ENCODE results near the gene CHAT. TPM values are rescaled to one million over a fixed set of nuclear protein-coding genes. Genes with fewer than 3 reads are reported as not detected.
A peak's percentile ranks its signal among the peaks of the same experiment; 100 is the strongest.

CHAT gene
- total RNA-seq, 1 experiment from 2014 or later, result not detected

- POLR2A ChIA-PET (ENCODE audit: unreplicated experiment), result no interaction called here
- H2AFZ ChIP-seq, result no peak overlapping the region
- no peaks in the 10 kb centered on the region for H3K9me2 ChIP-seq (ENCODE audit: insufficient read depth)
- TF ChIP-seq CTCF (conservative IDR thresholded peaks at IDR 0.05) (no peak), EZH2 (IDR thresholded peaks at IDR 0.05; ENCODE audit: low read depth) (no peak)
- CTCF ChIA-PET, result no interaction called here
- no peak overlapping the region for H3K4me2 ChIP-seq
- no peaks in the 10 kb centered on the region for H3F3A ChIP-seq (ENCODE audit: insufficient read depth, low read depth)
- H3K36me3 ChIP-seq (ENCODE audit: low read depth), result no peaks in the 10 kb centered on the region
- H3K4me3 ChIP-seq, result no peak overlapping the region
- intact Hi-C loops (cut with micrococcal nuclease; ENCODE audit: unreplicated experiment), result no loop called here
- H3K27ac ChIP-seq, result no peak overlapping the region
- no peaks in the 10 kb centered on the region for H3K4me1 ChIP-seq (replicated peaks; ENCODE audit: insufficient read depth)
- H3K9me3 ChIP-seq (ENCODE audit: insufficient read depth, low read depth), result no peaks in the 10 kb centered on the region
- H3K27me3 ChIP-seq (ENCODE audit: insufficient read depth, low read depth), result peaks cover 29% of the 10 kb centered on the region
- BruUV-seq (replicated peaks), result no TSS peak
- H3K79me2 ChIP-seq (ENCODE audit: low read depth), result no peaks in the 10 kb centered on the region
- no peaks in the 10 kb centered on the region for H4K20me1 ChIP-seq (ENCODE audit: insufficient read depth)
- DNase-seq, result peak in 1 of 2 experiments; percentile 24
Observed at GRCh38 chr10:49645871-49646870, 32.3 kb downstream of the CHAT start.

GRCh38 chr10:49647554-49647953 is 33.7 kb downstream of the CHAT start:
- Histone ChIP-seq H3K36me3 (ENCODE audit: low read depth) (no peaks in the 10 kb centered on the region), H3K27ac (no peak overlapping the region), H4K20me1 (ENCODE audit: insufficient read depth) (no peaks in the 10 kb centered on the region), H3K4me2 (no peak overlapping the region), H3K9me3 (ENCODE audit: insufficient read depth, low read depth) (no peaks in the 10 kb centered on the region), H3K4me1 (replicated peaks; ENCODE audit: insufficient read depth) (no peaks in the 10 kb centered on the region), H3K27me3 (ENCODE audit: insufficient read depth, low read depth) (peaks cover 34% of the 10 kb centered on the region), H3K79me2 (ENCODE audit: low read depth) (no peaks in the 10 kb centered on the region), H2AFZ (no peak overlapping the region), H3K4me3 (no peak overlapping the region), H3K9me2 (ENCODE audit: insufficient read depth) (no peaks in the 10 kb centered on the region), H3F3A (ENCODE audit: insufficient read depth, low read depth) (no peaks in the 10 kb centered on the region)
- no TSS peak for BruUV-seq (replicated peaks)
- no peak for TF ChIP-seq EZH2 (IDR thresholded peaks at IDR 0.05; ENCODE audit: low read depth)
- no peak for TF ChIP-seq CTCF (conservative IDR thresholded peaks at IDR 0.05)
- intact Hi-C loops (cut with micrococcal nuclease; ENCODE audit: unreplicated experiment), result no loop called here
- ChIA-PET CTCF (no interaction called here), POLR2A (ENCODE audit: unreplicated experiment) (no interaction called here)
- DNase-seq, result no peak

- ChIA-PET CTCF (no interaction called here), POLR2A (ENCODE audit: unreplicated experiment) (no interaction called here)
- intact Hi-C loops (cut with micrococcal nuclease; ENCODE audit: unreplicated experiment), result no loop called here
- DNase-seq, result peak in 1 of 2 experiments; percentile 20
- Histone ChIP-seq H3K4me3 (no peak overlapping the region), H3K79me2 (ENCODE audit: low read depth) (no peaks in the 10 kb centered on the region), H3F3A (ENCODE audit: insufficient read depth, low read depth) (no peaks in the 10 kb centered on the region), H2AFZ (no peak overlapping the region), H3K27ac (no peak overlapping the region), H3K9me3 (ENCODE audit: insufficient read depth, low read depth) (no peaks in the 10 kb centered on the region), H3K27me3 (ENCODE audit: insufficient read depth, low read depth) (peaks cover 34% of the 10 kb centered on the region), H3K4me1 (replicated peaks; ENCODE audit: insufficient read depth) (no peaks in the 10 kb centered on the region), H3K36me3 (ENCODE audit: low read depth) (no peaks in the 10 kb centered on the region), H3K9me2 (ENCODE audit: insufficient read depth) (no peaks in the 10 kb centered on the region), H4K20me1 (ENCODE audit: insufficient read depth) (no peaks in the 10 kb centered on the region), H3K4me2 (no peak overlapping the region)
- TF ChIP-seq CTCF (conservative IDR thresholded peaks at IDR 0.05) (no peak), EZH2 (IDR thresholded peaks at IDR 0.05; ENCODE audit: low read depth) (no peak)
- no TSS peak for BruUV-seq (replicated peaks)
Observed at GRCh38 chr10:49647985-49648795, 34.4 kb downstream of the CHAT start.
